Mucosa of rectum (tissue), 2 donors: Measurements from ENCODE around the gene NELFA.

Source experiments
- H3K27ac ChIP-seq, 2 donors: one replicate each; pipeline ENCODE4 v1.7.0; 2013; ENCODE audit warnings: inconsistent platforms in 2 of 2, low read depth in 2 of 2, low read length in 2 of 2
- H3K27me3 ChIP-seq, 2 donors: one replicate each; pipeline ENCODE4 v1.7.0; 2013; ENCODE audit warnings: low read length in 2 of 2; ENCODE audit not compliant: control insufficient read depth in 2 of 2, insufficient read depth in 2 of 2
- H3K36me3 ChIP-seq, 2 donors: one replicate each; pipeline ENCODE4 v1.7.0; 2013; ENCODE audit warnings: low read length in 2 of 2; ENCODE audit not compliant: control insufficient read depth in 2 of 2, insufficient read depth in 2 of 2
- H3K4me1 ChIP-seq, 2 donors: one replicate each; pipeline ENCODE4 v1.7.0; 2013; ENCODE audit warnings: low read length in 2 of 2, mild to moderate bottlenecking in 1 of 2; ENCODE audit not compliant: control insufficient read depth in 2 of 2, insufficient read depth in 2 of 2
- H3K4me3 ChIP-seq, 2 donors: one replicate each; pipeline ENCODE4 v1.7.0; 2013; ENCODE audit warnings: low read length in 2 of 2
- H3K9ac ChIP-seq, 2 donors: one replicate each; pipeline ENCODE4 v1.7.0; 2013; ENCODE audit warnings: low read length in 2 of 2, low read depth in 1 of 2, mild to moderate bottlenecking in 1 of 2
- H3K9me3 ChIP-seq, 2 donors: one replicate each; pipeline ENCODE4 v1.7.0; 2013; ENCODE audit warnings: low read length in 2 of 2; ENCODE audit not compliant: control insufficient read depth in 2 of 2
- donor health status: healthy.
- donor health status: Normal muscosa, but diverticular disease.

Gene NELFA

GRCh38 chr4:1953335-1953734 lies 55.4 kb downstream of the NELFA start:
- no peaks in the 10 kb centered on the region for H3K27me3 ChIP-seq
- H3K9ac ChIP-seq = no peak overlapping the region
- H3K36me3 ChIP-seq = peaks cover 39 to 59% of the 10 kb centered on the region in 2 donors
- no peaks in the 10 kb centered on the region for H3K9me3 ChIP-seq
- H3K4me3 ChIP-seq = no peak overlapping the region
- H3K4me1 ChIP-seq = no peaks in the 10 kb centered on the region
- H3K27ac ChIP-seq = no peak overlapping the region

GRCh38 chr4:1952719-1953118 lies 56.1 kb downstream of the NELFA start:
- Histone ChIP-seq H3K4me1 (no peaks in the 10 kb centered on the region), H3K9ac (no peak overlapping the region), H3K36me3 (peaks cover 40 to 60% of the 10 kb centered on the region in 2 donors), H3K9me3 (no peaks in the 10 kb centered on the region), H3K4me3 (no peak overlapping the region), H3K27me3 (no peaks in the 10 kb centered on the region), H3K27ac (no peak overlapping the region)

GRCh38 chr4:1952058-1952700 lies 56.6 kb downstream of the NELFA start:
- Histone ChIP-seq H3K36me3 (peaks cover 40 to 59% of the 10 kb centered on the region in 2 donors), H3K4me3 (no peak overlapping the region), H3K4me1 (no peaks in the 10 kb centered on the region), H3K27me3 (no peaks in the 10 kb centered on the region), H3K9ac (no peak overlapping the region), H3K27ac (no peak overlapping the region), H3K9me3 (no peaks in the 10 kb centered on the region)

- Histone ChIP-seq H3K27ac (no peak overlapping the region), H3K4me3 (no peak overlapping the region), H3K9me3 (no peaks in the 10 kb centered on the region), H3K4me1 (no peaks in the 10 kb centered on the region), H3K36me3 (peaks cover 33 to 44% of the 10 kb centered on the region in 2 donors), H3K9ac (no peak overlapping the region), H3K27me3 (no peaks in the 10 kb centered on the region)
Measured at GRCh38 chr4:1950369-1950768, 58.4 kb downstream of the NELFA start.

GRCh38 chr4:1948892-1949436 lies 59.8 kb downstream of the NELFA start:
- Histone ChIP-seq H3K9ac (no peak overlapping the region), H3K9me3 (no peaks in the 10 kb centered on the region), H3K4me1 (no peaks in the 10 kb centered on the region), H3K36me3 (peaks cover 24 to 38% of the 10 kb centered on the region in 2 donors), H3K27ac (no peak overlapping the region), H3K27me3 (no peaks in the 10 kb centered on the region), H3K4me3 (no peak overlapping the region)

GRCh38 chr4:1948232-1948631 lies 60.5 kb downstream of the NELFA start:
- Histone ChIP-seq H3K27ac (no peak overlapping the region), H3K9me3 (no peaks in the 10 kb centered on the region), H3K4me3 (no peak overlapping the region), H3K36me3 (peaks cover 24 to 42% of the 10 kb centered on the region in 2 donors), H3K4me1 (no peaks in the 10 kb centered on the region), H3K27me3 (no peaks in the 10 kb centered on the region), H3K9ac (no peak overlapping the region)

- H3K27ac ChIP-seq = no peak overlapping the region
Measured at GRCh38 chr4:1945912-1946311, 62.9 kb downstream of the NELFA start.

GRCh38 chr4:1945124-1945895 lies 63.5 kb downstream of the NELFA start:
- no peaks in the 10 kb centered on the region for H3K27me3 ChIP-seq
- no peak overlapping the region for H3K4me3 ChIP-seq
- H3K27ac ChIP-seq = no peak overlapping the region
- no peaks in the 10 kb centered on the region for H3K4me1 ChIP-seq
- H3K9ac ChIP-seq = no peak overlapping the region
- peaks cover 16 to 34% of the 10 kb centered on the region in 2 donors for H3K36me3 ChIP-seq
- no peaks in the 10 kb centered on the region for H3K9me3 ChIP-seq

More at GRCh38 chr4:1945912-1946311, 62.9 kb downstream of the NELFA start:
- Histone ChIP-seq H3K36me3 (peaks cover 16 to 34% of the 10 kb centered on the region in 2 donors), H3K9ac (no peak overlapping the region), H3K4me3 (no peak overlapping the region), H3K9me3 (no peaks in the 10 kb centered on the region), H3K4me1 (no peaks in the 10 kb centered on the region), H3K27me3 (no peaks in the 10 kb centered on the region)

- H3K36me3 ChIP-seq = peaks cover 24 to 47% of the 10 kb centered on the region in 2 donors
- H3K4me3 ChIP-seq = no peak overlapping the region
- no peak overlapping the region for H3K27ac ChIP-seq
- H3K27me3 ChIP-seq = no peaks in the 10 kb centered on the region
- H3K9ac ChIP-seq = no peak overlapping the region
- H3K4me1 ChIP-seq = no peaks in the 10 kb centered on the region
- H3K9me3 ChIP-seq = no peaks in the 10 kb centered on the region
Measured at GRCh38 chr4:1943928-1944327, 64.8 kb downstream of the NELFA start.

- no peaks in the 10 kb centered on the region for H3K27me3 ChIP-seq
- peaks cover 30 to 50% of the 10 kb centered on the region in 2 donors for H3K36me3 ChIP-seq
- H3K4me3 ChIP-seq = no peak overlapping the region
- no peak overlapping the region for H3K9ac ChIP-seq
- H3K4me1 ChIP-seq = no peaks in the 10 kb centered on the region
- H3K9me3 ChIP-seq = no peaks in the 10 kb centered on the region
- H3K27ac ChIP-seq = no peak overlapping the region
Measured at GRCh38 chr4:1940566-1940965, 68.2 kb downstream of the NELFA start.
